GM06990 (cell line): ENCODE measurements around the gene PRDM15.

ENCODE experiments used
- DNase-seq: peaks from one replicate; pipeline ENCODE4 v3.0.0-alpha.2; 2011; ENCODE audit not compliant: insufficient read length; ENCODE audit errors: extremely low read depth
- H3K27me3 ChIP-seq: replicated peaks from 2 replicates; pipeline ENCODE4 v1.6.0; 2011; ENCODE audit warnings: low read length; ENCODE audit not compliant: control insufficient read depth, insufficient read depth
- H3K36me3 ChIP-seq: 2 replicates; pipeline ENCODE4 v1.5.1; 2011; ENCODE audit warnings: low read length; ENCODE audit not compliant: control insufficient read depth, insufficient read depth
- H3K4me3 ChIP-seq: replicated peaks from 2 replicates; pipeline ENCODE4 v1.5.1; 2011; ENCODE audit warnings: low read depth, mild to moderate bottlenecking, control low read depth, low read length
- TF ChIP-seq, protein P1 (sequence below): IDR thresholded peaks from 2 replicates; pipeline ENCODE4 v1.5.1; 2011; ENCODE audit warnings: low read length, control low read depth, mild to moderate bottlenecking, inconsistent platforms; ENCODE audit not compliant: insufficient read depth, poor library complexity, severe bottlenecking

The PRDM15 gene

DNA sequence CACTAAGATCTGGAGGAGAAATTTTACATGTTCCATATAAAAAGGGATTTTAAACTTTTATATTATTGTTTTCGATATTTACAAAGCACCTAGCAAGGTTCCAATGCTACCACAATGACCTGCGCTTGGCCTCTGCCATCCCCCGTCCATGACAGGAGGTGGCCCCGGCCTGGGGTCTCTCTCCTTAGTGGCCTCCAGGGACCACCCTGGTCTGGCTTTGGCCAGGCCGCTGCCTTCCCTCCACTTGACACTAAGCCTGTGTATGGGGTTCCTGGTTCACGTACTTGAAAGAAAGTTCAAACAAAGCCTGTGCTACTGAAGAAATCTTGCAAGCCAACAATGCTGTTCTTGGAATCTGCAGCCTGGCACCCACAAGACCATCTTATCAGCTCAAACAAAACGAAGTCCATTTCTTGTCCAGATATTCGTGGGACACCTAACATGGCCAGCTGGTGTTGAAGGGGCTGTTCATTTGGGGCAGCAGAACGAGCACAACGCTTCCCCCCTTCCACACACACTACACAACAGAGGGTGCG is 12.8 kb downstream of the PRDM15 start:
- TF ChIP-seq, protein P1, sequence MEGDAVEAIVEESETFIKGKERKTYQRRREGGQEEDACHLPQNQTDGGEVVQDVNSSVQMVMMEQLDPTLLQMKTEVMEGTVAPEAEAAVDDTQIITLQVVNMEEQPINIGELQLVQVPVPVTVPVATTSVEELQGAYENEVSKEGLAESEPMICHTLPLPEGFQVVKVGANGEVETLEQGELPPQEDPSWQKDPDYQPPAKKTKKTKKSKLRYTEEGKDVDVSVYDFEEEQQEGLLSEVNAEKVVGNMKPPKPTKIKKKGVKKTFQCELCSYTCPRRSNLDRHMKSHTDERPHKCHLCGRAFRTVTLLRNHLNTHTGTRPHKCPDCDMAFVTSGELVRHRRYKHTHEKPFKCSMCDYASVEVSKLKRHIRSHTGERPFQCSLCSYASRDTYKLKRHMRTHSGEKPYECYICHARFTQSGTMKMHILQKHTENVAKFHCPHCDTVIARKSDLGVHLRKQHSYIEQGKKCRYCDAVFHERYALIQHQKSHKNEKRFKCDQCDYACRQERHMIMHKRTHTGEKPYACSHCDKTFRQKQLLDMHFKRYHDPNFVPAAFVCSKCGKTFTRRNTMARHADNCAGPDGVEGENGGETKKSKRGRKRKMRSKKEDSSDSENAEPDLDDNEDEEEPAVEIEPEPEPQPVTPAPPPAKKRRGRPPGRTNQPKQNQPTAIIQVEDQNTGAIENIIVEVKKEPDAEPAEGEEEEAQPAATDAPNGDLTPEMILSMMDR = no peak
- no peak for DNase-seq
- Histone ChIP-seq H3K36me3 (no peaks in the 10 kb centered on the region), H3K4me3 (no peak overlapping the region), H3K27me3 (no peaks in the 10 kb centered on the region)

DNA sequence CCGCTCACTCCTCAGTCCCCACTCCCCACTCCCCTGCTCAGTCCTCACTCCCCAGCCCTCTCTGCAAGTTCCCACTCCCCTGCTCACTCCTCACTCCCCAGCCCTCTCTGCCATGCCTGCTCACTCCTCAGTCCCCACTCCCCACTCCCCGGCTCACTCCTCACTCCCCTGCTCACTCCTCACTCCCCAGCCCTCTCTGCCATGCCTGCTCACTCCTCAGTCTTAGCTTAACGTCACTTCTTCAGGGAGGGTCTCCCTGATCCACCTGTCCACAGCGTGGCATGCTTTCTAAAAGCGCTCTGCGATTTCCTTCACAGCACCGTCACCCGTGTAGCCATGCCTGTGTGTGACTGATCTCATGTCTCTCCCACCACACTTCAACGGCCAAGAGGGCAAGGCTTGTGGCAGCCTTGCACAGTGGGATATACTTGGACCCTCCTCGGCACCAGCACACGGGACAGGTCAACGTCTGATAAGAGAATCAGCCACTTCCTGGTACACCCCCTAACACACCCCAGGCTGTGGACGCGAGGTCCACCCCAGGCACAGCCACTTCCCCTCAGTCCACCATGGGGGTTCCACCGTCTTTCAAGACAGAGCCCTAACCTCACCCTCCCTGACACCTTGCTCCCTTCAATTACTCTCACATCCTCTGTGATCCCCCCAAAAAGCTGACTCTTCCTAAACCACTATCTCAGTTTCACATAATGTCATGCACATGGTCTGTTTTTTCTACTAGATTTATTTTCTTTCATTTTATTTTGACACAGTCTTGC is 14.0 kb downstream of the PRDM15 start:
- Histone ChIP-seq H3K36me3 (no peaks in the 10 kb centered on the region), H3K27me3 (no peaks in the 10 kb centered on the region), H3K4me3 (peak overlapping the region; percentile 30)
- DNase-seq = peak; percentile 84
- TF ChIP-seq, protein P1 = no peak

DNA sequence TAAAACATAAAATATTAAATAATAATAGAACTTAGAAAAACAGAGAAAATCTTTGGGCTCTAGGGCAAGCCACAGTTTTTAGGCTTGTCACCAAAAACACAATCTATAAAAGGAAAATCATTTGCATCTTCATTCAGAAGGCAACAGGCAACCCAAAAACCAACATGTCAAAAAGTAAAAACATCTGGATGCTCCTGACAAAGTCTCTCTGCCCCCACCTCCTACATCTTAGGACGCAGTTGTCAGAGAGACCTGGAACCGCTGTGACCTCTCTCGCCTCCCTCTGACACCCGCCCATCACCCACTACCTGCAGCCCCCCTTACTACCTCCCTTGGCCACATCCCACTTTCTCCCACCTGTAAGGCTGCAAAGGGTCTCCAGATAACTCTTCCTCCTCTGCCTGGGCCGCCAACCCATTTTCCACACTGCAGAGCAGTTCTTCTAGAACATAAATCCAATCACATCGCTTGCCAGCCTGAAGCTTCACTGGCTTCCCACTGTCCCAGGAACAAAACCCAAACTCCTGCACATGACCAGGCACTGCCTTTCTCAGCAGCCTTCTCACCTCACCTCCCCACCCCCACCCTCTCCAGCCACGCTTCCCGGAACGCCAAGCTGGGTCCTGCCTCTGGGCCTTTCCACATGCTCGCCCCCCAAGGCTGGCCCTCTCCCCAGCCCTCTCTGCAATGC is 14.7 kb downstream of the PRDM15 start:
- H3K4me3 ChIP-seq = peak overlapping the region; percentile 30
- peaks cover 3% of the 10 kb centered on the region for H3K36me3 ChIP-seq
- H3K27me3 ChIP-seq = no peaks in the 10 kb centered on the region
- DNase-seq = peak; percentile 52
- TF ChIP-seq, protein P1 = no peak

DNA sequence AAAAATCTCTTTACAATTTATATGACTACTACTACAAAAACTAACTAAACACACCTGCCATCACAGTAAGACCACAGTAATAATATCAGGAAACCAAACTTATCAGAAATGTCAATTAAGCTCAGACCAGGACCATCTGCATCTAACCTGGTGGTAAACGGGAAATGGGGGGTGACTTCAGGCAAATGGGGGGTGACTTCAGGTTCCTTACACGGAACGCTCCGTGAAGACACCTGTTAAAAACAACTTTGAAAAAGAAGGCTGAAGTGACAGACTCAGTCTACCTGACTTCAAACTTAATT is 15.8 kb downstream of the PRDM15 start:
- TF ChIP-seq, protein P1 = no peak
- no peak for DNase-seq
- Histone ChIP-seq H3K4me3 (peak overlapping the region; percentile 15; the same call in 1 of the 2 replicates), H3K27me3 (no peaks in the 10 kb centered on the region), H3K36me3 (peaks cover 10% of the 10 kb centered on the region)

DNA sequence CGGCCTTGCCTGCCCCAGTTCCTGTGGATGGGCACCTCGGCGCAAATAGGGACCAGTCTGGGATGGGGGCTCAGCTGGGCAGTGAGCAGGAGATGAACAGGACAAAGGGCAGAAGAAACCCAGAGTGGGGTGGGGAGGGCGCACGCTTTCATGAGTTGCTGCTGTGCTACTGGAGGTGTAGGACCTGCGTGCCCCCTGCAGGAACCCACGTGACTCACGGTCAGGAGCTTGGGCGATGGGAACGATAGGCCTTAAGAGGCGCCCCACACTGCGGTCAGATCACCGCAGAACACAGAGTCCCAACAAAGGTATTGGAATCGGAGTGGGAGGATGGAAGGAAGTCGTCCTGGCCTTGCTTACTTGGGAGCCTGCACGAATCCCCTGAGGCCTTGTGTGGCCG is 17.2 kb downstream of the PRDM15 start:
- Histone ChIP-seq H3K36me3 (peaks cover 13% of the 10 kb centered on the region), H3K27me3 (no peaks in the 10 kb centered on the region), H3K4me3 (no peak overlapping the region)
- DNase-seq = peak; percentile 74
- TF ChIP-seq, protein P1 = peak; percentile 34
